Mesothelial cell of epicardium (in vitro differentiated cells): Measurements from ENCODE around the gene TXNDC11. TPM values are rescaled to one million over a fixed set of nuclear protein-coding genes. Genes with fewer than 3 reads are reported as not detected.
A peak's percentile ranks its signal among the peaks of the same experiment; 100 is the strongest.

ENCODE experiments used
- DNase-seq, 2 experiments: peaks; one replicate each; pipeline ENCODE4 v3.0.0; 2021; ENCODE audit warnings: low spot score in 2 of 2; ENCODE audit not compliant: unreplicated experiment in 2 of 2
- H3K27ac Mint-ChIP-seq: 2 replicates; pipeline ENCODE4 v1.8.0; 2021; ENCODE audit warnings: mixed read lengths
- H3K27me3 Mint-ChIP-seq: 2 replicates; pipeline ENCODE4 v1.8.0; 2021; ENCODE audit warnings: low read depth, mixed read lengths
- H3K36me3 Mint-ChIP-seq: 2 replicates; pipeline ENCODE4 v1.8.0; 2021; ENCODE audit warnings: mixed read lengths
- H3K4me1 Mint-ChIP-seq: 2 replicates; pipeline ENCODE4 v1.8.0; 2021; ENCODE audit warnings: mixed read lengths
- H3K4me3 Mint-ChIP-seq: 2 replicates; pipeline ENCODE4 v1.8.0; 2021; ENCODE audit warnings: mild to moderate bottlenecking, moderate library complexity, mixed read lengths
- H3K9me3 Mint-ChIP-seq: 2 replicates; pipeline ENCODE4 v1.8.0; 2021; ENCODE audit warnings: mixed read lengths
- total RNA-seq: library from RNA; stranded (reverse); gene quantifications from 3 replicates; pipeline ENCODE4 v1.2.1, GENCODE V29; 2021
- TF ChIP-seq, protein P1 (sequence below): fragments of 200-600 bp; sonication (generic); IDR thresholded peaks from one replicate; pipeline ENCODE4 v1.5.0; 2021; ENCODE audit warnings: antibody characterized with exemption; ENCODE audit not compliant: unreplicated experiment

TXNDC11 gene
- total RNA-seq, 1 donor from 2014 or later: 27.5 TPM

DNA sequence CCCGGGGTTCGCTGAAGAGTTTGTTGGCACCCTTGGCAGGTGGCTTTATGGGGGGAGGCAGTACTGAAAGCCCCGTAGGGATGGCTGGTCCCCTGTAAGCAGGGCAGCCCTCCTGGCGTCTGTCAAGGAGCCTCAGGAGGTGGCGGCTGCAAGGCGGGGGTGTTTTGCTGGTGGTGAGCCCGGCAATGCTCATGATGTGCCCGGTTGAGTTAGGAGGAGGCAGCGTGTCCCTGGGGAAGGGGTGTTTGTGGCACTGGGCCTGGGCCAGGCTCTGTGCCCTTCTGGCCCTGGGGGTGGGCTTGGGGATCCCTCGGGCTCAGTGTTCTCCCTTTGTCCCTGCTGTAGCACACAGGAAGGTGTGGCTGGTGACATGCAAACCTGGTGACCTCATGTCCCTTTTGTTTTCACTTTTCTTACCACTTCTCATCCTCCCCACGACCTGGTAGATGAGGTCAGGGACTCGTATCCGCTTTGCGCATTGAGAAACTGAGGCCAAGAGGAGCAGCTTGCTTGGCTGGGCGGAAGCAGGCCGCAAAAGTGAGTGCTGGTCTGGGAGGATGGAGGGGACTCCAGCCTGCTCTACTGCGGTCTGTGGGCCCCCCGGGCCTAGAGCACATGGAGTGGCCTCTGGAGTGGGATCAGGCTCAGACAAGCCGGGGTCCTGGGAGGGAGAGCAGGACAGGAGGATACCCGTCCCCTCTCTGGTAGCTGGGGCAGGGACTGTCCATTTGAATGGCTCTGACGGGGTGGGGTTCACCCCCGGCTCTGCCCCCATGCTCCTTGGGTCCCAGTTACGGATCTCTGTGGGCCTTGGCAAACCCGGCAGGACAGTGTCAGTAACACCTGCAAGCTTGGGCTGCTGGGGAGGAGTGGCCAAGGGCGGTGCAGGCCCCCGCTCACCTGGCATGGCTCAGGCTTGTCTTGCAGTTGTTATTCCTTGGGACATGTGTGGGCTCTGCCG lies 72.2 kb downstream of the TXNDC11 start:
- TF ChIP-seq, protein P1, sequence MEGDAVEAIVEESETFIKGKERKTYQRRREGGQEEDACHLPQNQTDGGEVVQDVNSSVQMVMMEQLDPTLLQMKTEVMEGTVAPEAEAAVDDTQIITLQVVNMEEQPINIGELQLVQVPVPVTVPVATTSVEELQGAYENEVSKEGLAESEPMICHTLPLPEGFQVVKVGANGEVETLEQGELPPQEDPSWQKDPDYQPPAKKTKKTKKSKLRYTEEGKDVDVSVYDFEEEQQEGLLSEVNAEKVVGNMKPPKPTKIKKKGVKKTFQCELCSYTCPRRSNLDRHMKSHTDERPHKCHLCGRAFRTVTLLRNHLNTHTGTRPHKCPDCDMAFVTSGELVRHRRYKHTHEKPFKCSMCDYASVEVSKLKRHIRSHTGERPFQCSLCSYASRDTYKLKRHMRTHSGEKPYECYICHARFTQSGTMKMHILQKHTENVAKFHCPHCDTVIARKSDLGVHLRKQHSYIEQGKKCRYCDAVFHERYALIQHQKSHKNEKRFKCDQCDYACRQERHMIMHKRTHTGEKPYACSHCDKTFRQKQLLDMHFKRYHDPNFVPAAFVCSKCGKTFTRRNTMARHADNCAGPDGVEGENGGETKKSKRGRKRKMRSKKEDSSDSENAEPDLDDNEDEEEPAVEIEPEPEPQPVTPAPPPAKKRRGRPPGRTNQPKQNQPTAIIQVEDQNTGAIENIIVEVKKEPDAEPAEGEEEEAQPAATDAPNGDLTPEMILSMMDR: no peak
- H3K36me3 Mint-ChIP-seq: no peaks in the 10 kb centered on the region
- H3K4me1 Mint-ChIP-seq: peaks cover 27% of the 10 kb centered on the region
- peak overlapping the region; percentile 71 for H3K27ac Mint-ChIP-seq
- no peaks in the 10 kb centered on the region for H3K9me3 Mint-ChIP-seq
- peak overlapping the region; percentile 72 for H3K4me3 Mint-ChIP-seq
- no peaks in the 10 kb centered on the region for H3K27me3 Mint-ChIP-seq
- no peak for DNase-seq

GRCh38 chr16:11669380-11670146 lies 73.1 kb downstream of the TXNDC11 start:
- H3K4me3 Mint-ChIP-seq: peak overlapping the region; percentile 72
- H3K27ac Mint-ChIP-seq: peak overlapping the region; percentile 71
- no peak for DNase-seq
- peaks cover 23% of the 10 kb centered on the region for H3K4me1 Mint-ChIP-seq
- no peaks in the 10 kb centered on the region for H3K9me3 Mint-ChIP-seq
- H3K36me3 Mint-ChIP-seq: no peaks in the 10 kb centered on the region
- TF ChIP-seq, protein P1: no peak
- no peaks in the 10 kb centered on the region for H3K27me3 Mint-ChIP-seq

GRCh38 chr16:11668623-11669379 lies 73.9 kb downstream of the TXNDC11 start:
- peak in 1 of 2 experiments; percentile 50 for DNase-seq
- Mint-ChIP-seq H3K4me3 (peak overlapping the region; percentile 72), H3K4me1 (peaks cover 23% of the 10 kb centered on the region), H3K27me3 (no peaks in the 10 kb centered on the region), H3K27ac (no peak overlapping the region), H3K36me3 (no peaks in the 10 kb centered on the region), H3K9me3 (no peaks in the 10 kb centered on the region)
- TF ChIP-seq, protein P1: no peak

GRCh38 chr16:11667824-11668622 lies 74.6 kb downstream of the TXNDC11 start, which contains the start of gene SNN:
TSS of gene SNN (plus strand) at chr16:11668455. CDS start at chr16:11676060, 7,605 bp downstream.
- H3K27me3 Mint-ChIP-seq: no peaks in the 10 kb centered on the region
- no peak within 1 kb of the TSS for H3K27ac Mint-ChIP-seq
- DNase-seq: peak; percentile 83 to 87
- H3K4me1 Mint-ChIP-seq: peaks cover 23% of the 10 kb centered on the region
- TF ChIP-seq, protein P1: no peak
- no peaks in the 10 kb centered on the region for H3K9me3 Mint-ChIP-seq
- peak within 1 kb of the TSS; percentile 72 for H3K4me3 Mint-ChIP-seq
- H3K36me3 Mint-ChIP-seq: no peaks in the 10 kb centered on the region
